Effector memory CD8-positive, alpha-beta T cell (primary cell): ENCODE measurements around the gene RHD.
"Not testable (repeated sequence)": the region's sequence is repeated elsewhere in the genome, so short reads cannot be mapped to it uniquely, and the experiment has no call there.

Experiments
- ATAC-seq: fragments of 150-1000 bp; cut with Tn5 transposase; replicated peaks from 2 replicates; pipeline ENCODE4 v1.10.0; 2021; ENCODE audit warnings: mild to moderate bottlenecking, moderate library complexity
- DNase-seq, 3 experiments: peaks; one replicate each; pipeline ENCODE4 v3.0.0; 2021
- H3K27ac Mint-ChIP-seq, 2 donors: one replicate each; pipeline ENCODE4 v1.8.0; 2022; ENCODE audit warnings: mild to moderate bottlenecking in 2 of 2, mixed read lengths in 2 of 2, moderate library complexity in 2 of 2
- H3K27me3 Mint-ChIP-seq, 2 donors: one replicate each; pipeline ENCODE4 v1.8.0; 2022; ENCODE audit warnings: mixed read lengths in 2 of 2
- H3K36me3 Mint-ChIP-seq: one replicate; pipeline ENCODE4 v1.8.0; 2022; ENCODE audit warnings: mild to moderate bottlenecking, moderate library complexity, mixed read lengths; ENCODE audit not compliant: insufficient read depth
- H3K4me1 Mint-ChIP-seq, 2 donors: one replicate each; pipeline ENCODE4 v1.8.0; 2022; ENCODE audit warnings: low read depth in 2 of 2, mixed read lengths in 2 of 2
- H3K4me3 Mint-ChIP-seq, 2 donors: one replicate each; pipeline ENCODE4 v1.8.0; 2022; ENCODE audit warnings: mild to moderate bottlenecking in 2 of 2, mixed read lengths in 2 of 2, moderate library complexity in 2 of 2
- H3K9me3 Mint-ChIP-seq, 2 donors: one replicate each; pipeline ENCODE4 v1.8.0; 2022; ENCODE audit warnings: mixed read lengths in 2 of 2

RHD gene

GRCh38 chr1:25336922-25337354, 64.6 kb downstream of the RHD start:
- Mint-ChIP-seq H3K4me1 (peaks cover 23 to 42% of the 10 kb centered on the region in 2 donors), H3K36me3 (peaks cover 56% of the 10 kb centered on the region), H3K4me3 (peak overlapping the region; percentile 90 to 97), H3K27ac (peak overlapping the region; percentile 93 to 98)
- DNase-seq (peak; percentile 28 to 50 (median 37)), ATAC-seq (peak; percentile 17)
- H3K27me3 Mint-ChIP-seq, H3K9me3 Mint-ChIP-seq: not testable (repeated sequence)

GRCh38 chr1:25337483-25338187, 65.3 kb downstream of the RHD start:
- Mint-ChIP-seq H3K4me1 (peaks cover 23 to 47% of the 10 kb centered on the region in 2 donors), H3K27ac (peak overlapping the region; percentile 95 to 98), H3K4me3 (peak overlapping the region; percentile 82 to 93), H3K36me3 (peaks cover 50% of the 10 kb centered on the region)
- DNase-seq (peak in 2 of 3 experiments; percentile 36 to 42), ATAC-seq (peak; percentile 68)
- H3K27me3 Mint-ChIP-seq, H3K9me3 Mint-ChIP-seq: not testable (repeated sequence)

GRCh38 chr1:25338188-25338981, 66.1 kb downstream of the RHD start, which contains the start of gene TMEM50A:
TSS of gene TMEM50A (plus strand) at chr1:25338334. CDS start at chr1:25340487, 2,153 bp downstream.
- Mint-ChIP-seq H3K9me3 (no peaks in the 10 kb centered on the region), H3K27me3 (no peaks in the 10 kb centered on the region), H3K27ac (peak within 1 kb of the TSS; percentile 98), H3K4me3 (peak within 1 kb of the TSS; percentile 93 to 97), H3K36me3 (peaks cover 50% of the 10 kb centered on the region), H3K4me1 (peaks cover 16 to 49% of the 10 kb centered on the region in 2 donors)
- peak; percentile 90 to 94 (median 92) for DNase-seq
- ATAC-seq, result peak; percentile 39

- Mint-ChIP-seq H3K4me3 (peak overlapping the region; percentile 82 to 93), H3K36me3 (peaks cover 52% of the 10 kb centered on the region), H3K4me1 (peaks cover 16 to 48% of the 10 kb centered on the region in 2 donors), H3K9me3 (no peaks in the 10 kb centered on the region), H3K27ac (peak overlapping the region; percentile 95 to 98), H3K27me3 (no peaks in the 10 kb centered on the region)
- no peak for ATAC-seq
- no peak for DNase-seq
Measured at GRCh38 chr1:25338986-25339385, 66.7 kb downstream of the RHD start.

- Mint-ChIP-seq H3K9me3 (no peaks in the 10 kb centered on the region), H3K4me3 (peak overlapping the region; percentile 43), H3K27me3 (no peaks in the 10 kb centered on the region), H3K36me3 (peaks cover 71% of the 10 kb centered on the region), H3K4me1 (peaks cover 15 to 41% of the 10 kb centered on the region in 2 donors), H3K27ac (peak overlapping the region in 1 of 2 donors; percentile 41)
- no peak for ATAC-seq
- DNase-seq, result no peak
Measured at GRCh38 chr1:25341746-25342145, 69.4 kb downstream of the RHD start.

- H3K4me1 Mint-ChIP-seq, result peaks cover 20 to 44% of the 10 kb centered on the region in 2 donors
- peak overlapping the region in 1 of 2 donors; percentile 1 for H3K27ac Mint-ChIP-seq
- peaks cover 75% of the 10 kb centered on the region for H3K36me3 Mint-ChIP-seq
- ATAC-seq (no peak), DNase-seq (no peak)
- no peaks in the 10 kb centered on the region for H3K27me3 Mint-ChIP-seq
- no peaks in the 10 kb centered on the region for H3K9me3 Mint-ChIP-seq
- H3K4me3 Mint-ChIP-seq, result no peak overlapping the region
Measured at GRCh38 chr1:25342846-25343245, 70.5 kb downstream of the RHD start.

- Mint-ChIP-seq H3K4me3 (no peak overlapping the region), H3K4me1 (peaks cover 23 to 46% of the 10 kb centered on the region in 2 donors), H3K27ac (no peak overlapping the region), H3K36me3 (peaks cover 73% of the 10 kb centered on the region), H3K27me3 (no peaks in the 10 kb centered on the region), H3K9me3 (no peaks in the 10 kb centered on the region)
- ATAC-seq (no peak), DNase-seq (no peak)
Measured at GRCh38 chr1:25343872-25344271, 71.6 kb downstream of the RHD start.

GRCh38 chr1:25347556-25347955, 75.2 kb downstream of the RHD start:
- DNase-seq (no peak), ATAC-seq (no peak)
- H3K9me3 Mint-ChIP-seq, result no peaks in the 10 kb centered on the region
- no peak overlapping the region for H3K27ac Mint-ChIP-seq
- H3K36me3 Mint-ChIP-seq, result peaks cover 81% of the 10 kb centered on the region
- no peak overlapping the region for H3K4me3 Mint-ChIP-seq
- H3K4me1 Mint-ChIP-seq, result peaks cover 19 to 27% of the 10 kb centered on the region in 2 donors
- H3K27me3 Mint-ChIP-seq, result no peaks in the 10 kb centered on the region

- Mint-ChIP-seq H3K36me3 (peaks cover 78% of the 10 kb centered on the region), H3K4me1 (peaks cover 10 to 13% of the 10 kb centered on the region in 2 donors), H3K27me3 (no peaks in the 10 kb centered on the region), H3K4me3 (no peak overlapping the region), H3K9me3 (no peaks in the 10 kb centered on the region), H3K27ac (no peak overlapping the region)
- DNase-seq (no peak), ATAC-seq (no peak)
Measured at GRCh38 chr1:25349606-25350005, 77.3 kb downstream of the RHD start.

GRCh38 chr1:25355841-25356395, 83.6 kb downstream of the RHD start:
- Mint-ChIP-seq H3K9me3 (no peaks in the 10 kb centered on the region), H3K4me1 (peaks cover 7 to 10% of the 10 kb centered on the region in 2 donors), H3K27ac (peak overlapping the region; percentile 30 to 65), H3K27me3 (no peaks in the 10 kb centered on the region), H3K36me3 (peaks cover 92% of the 10 kb centered on the region), H3K4me3 (no peak overlapping the region)
- ATAC-seq (no peak), DNase-seq (no peak)

GRCh38 chr1:25356441-25356840, 84.1 kb downstream of the RHD start:
- peak overlapping the region; percentile 30 to 65 for H3K27ac Mint-ChIP-seq
- no peak for ATAC-seq
- H3K9me3 Mint-ChIP-seq, result no peaks in the 10 kb centered on the region
- DNase-seq, result no peak
- peaks cover 93% of the 10 kb centered on the region for H3K36me3 Mint-ChIP-seq
- no peak overlapping the region for H3K4me3 Mint-ChIP-seq
- peaks cover 7 to 13% of the 10 kb centered on the region in 2 donors for H3K4me1 Mint-ChIP-seq
- no peaks in the 10 kb centered on the region for H3K27me3 Mint-ChIP-seq

GRCh38 chr1:25356848-25357247, 84.5 kb downstream of the RHD start:
- Mint-ChIP-seq H3K27me3 (no peaks in the 10 kb centered on the region), H3K27ac (peak overlapping the region; percentile 63 to 72), H3K4me1 (peaks cover 8 to 14% of the 10 kb centered on the region in 2 donors), H3K9me3 (no peaks in the 10 kb centered on the region), H3K4me3 (no peak overlapping the region), H3K36me3 (peaks cover 93% of the 10 kb centered on the region)
- ATAC-seq (no peak), DNase-seq (no peak)
